A673 (cell line): ENCODE data around the gene SPECC1L. TPM values are rescaled to one million over a fixed set of nuclear protein-coding genes. Genes with fewer than 3 reads are reported as not detected.

Experiments used
- BruUV-seq: library from RNA; stranded (reverse); fragments of 400-500 nt; replicated peaks from 2 replicates; lab custom pipeline; 2021; lab: Mats Ljungman, UMichigan
- CTCF ChIA-PET: fragments of 300-600 bp; sonication (Branson Sonifier 250); formaldehyde crosslinking; loops from one replicate; lab custom pipeline; 2022; ENCODE audit warnings: antibody characterized with exemption; lab: Charles Lee
- POLR2A ChIA-PET: fragments of 300-600 bp; sonication (Branson Sonifier 250); formaldehyde crosslinking; loops from one replicate; lab custom pipeline; 2022; ENCODE audit warnings: antibody characterized with exemption; ENCODE audit not compliant: low non-redundant PET; lab: Charles Lee
- DNase-seq: peaks from one replicate; pipeline ENCODE4 v3.0.0-alpha.2; 2015; ENCODE audit warnings: low spot score
- H3K27ac ChIP-seq: fragments of 200-600 bp; sonication (generic); 2 replicates; pipeline ENCODE4 v1.5.1; 2016; ENCODE audit warnings: mixed run types, low read depth, mild to moderate bottlenecking, mixed read lengths, antibody characterized with exemption, low read length; ENCODE audit not compliant: poor library complexity, severe bottlenecking
- H3K27me3 ChIP-seq: fragments of 200-600 bp; sonication (generic); replicated peaks from 2 replicates; pipeline ENCODE4 v1.6.1; 2017; ENCODE audit warnings: mixed run types, low read depth, mild to moderate bottlenecking, mixed read lengths, antibody characterized with exemption, low read length; ENCODE audit not compliant: insufficient read depth, poor library complexity
- H3K36me3 ChIP-seq: fragments of 200-600 bp; sonication (generic); 2 replicates; pipeline ENCODE4 v1.6.1; 2016; ENCODE audit warnings: mixed run types, mild to moderate bottlenecking, mixed read lengths, antibody characterized with exemption, low read length; ENCODE audit not compliant: insufficient read depth, poor library complexity, severe bottlenecking
- H3K4me1 ChIP-seq: fragments of 200-600 bp; sonication (generic); 2 replicates; pipeline ENCODE4 v1.6.1; 2017; ENCODE audit warnings: mixed run types, mild to moderate bottlenecking, mixed read lengths, antibody characterized with exemption, low read length; ENCODE audit not compliant: insufficient read depth, poor library complexity, severe bottlenecking
- H3K4me3 ChIP-seq: fragments of 200-600 bp; sonication (generic); 2 replicates; pipeline ENCODE4 v1.5.1; 2016; ENCODE audit warnings: low read depth, mixed run types, mild to moderate bottlenecking, mixed read lengths, low read length; ENCODE audit not compliant: poor library complexity, severe bottlenecking
- H3K9me3 ChIP-seq: fragments of 200-600 bp; sonication (generic); 2 replicates; pipeline ENCODE4 v1.6.1; 2016; ENCODE audit warnings: mixed run types, low read depth, mild to moderate bottlenecking, mixed read lengths, antibody characterized with exemption, low read length; ENCODE audit not compliant: poor library complexity, severe bottlenecking
- EZH2 ChIP-seq: fragments of 200-600 bp; sonication (generic); IDR thresholded peaks from 2 replicates; pipeline ENCODE4 v1.6.1; 2017; ENCODE audit warnings: borderline replicate concordance, low read depth, mild to moderate bottlenecking, mixed read lengths, antibody characterized with exemption, low read length; ENCODE audit not compliant: poor library complexity, severe bottlenecking
- intact Hi-C: fragments of 100-400 bp; cut with micrococcal nuclease; formaldehyde crosslinking; loops from one replicate; pipeline ENCODE4 v1.10.0; 2022; ENCODE audit not compliant: unreplicated experiment
- total RNA-seq: library from RNA; stranded (reverse); gene quantifications from 2 replicates; pipeline ENCODE4 v1.2.3, GENCODE V29; 2021
- TF ChIP-seq, protein P1 (sequence below): fragments of 300-800, 200-600 bp; sonication (generic); conservative IDR thresholded peaks from 2 replicates; pipeline ENCODE4 v1.5.1; 2017; ENCODE audit warnings: low read depth, mild to moderate bottlenecking, antibody characterized with exemption, low read length, moderate library complexity, mixed read lengths

SPECC1L gene
- total RNA-seq, 1 experiment from 2014 or later, result 56.7 TPM

DNA sequence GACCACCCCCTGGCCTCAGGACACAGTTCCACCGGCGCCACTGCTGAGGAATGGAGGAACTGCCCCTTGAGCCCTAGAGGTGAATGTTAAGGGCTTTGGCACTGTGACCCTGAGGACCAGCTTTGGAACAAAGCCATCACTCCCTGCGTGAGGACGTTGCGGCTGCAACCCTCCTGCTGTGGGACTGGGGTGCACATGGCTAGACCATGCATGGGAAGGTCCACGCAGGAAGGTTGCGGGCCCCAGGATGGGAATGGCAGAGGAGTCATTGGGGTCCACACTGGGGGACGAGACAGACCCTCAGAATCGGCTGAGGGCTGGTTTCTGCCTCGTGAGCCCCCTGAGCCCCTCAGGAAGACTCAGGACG lies 150.3 kb downstream of the SPECC1L start:
- CTCF ChIA-PET, result interaction anchor here (0.6 to 1.0 kb wide), 2 partner anchors 105 to 190 kb away, joined by 3 read pairs; no protein-coding TSS in a partner anchor
- POLR2A ChIA-PET, result no interaction called here

DNA sequence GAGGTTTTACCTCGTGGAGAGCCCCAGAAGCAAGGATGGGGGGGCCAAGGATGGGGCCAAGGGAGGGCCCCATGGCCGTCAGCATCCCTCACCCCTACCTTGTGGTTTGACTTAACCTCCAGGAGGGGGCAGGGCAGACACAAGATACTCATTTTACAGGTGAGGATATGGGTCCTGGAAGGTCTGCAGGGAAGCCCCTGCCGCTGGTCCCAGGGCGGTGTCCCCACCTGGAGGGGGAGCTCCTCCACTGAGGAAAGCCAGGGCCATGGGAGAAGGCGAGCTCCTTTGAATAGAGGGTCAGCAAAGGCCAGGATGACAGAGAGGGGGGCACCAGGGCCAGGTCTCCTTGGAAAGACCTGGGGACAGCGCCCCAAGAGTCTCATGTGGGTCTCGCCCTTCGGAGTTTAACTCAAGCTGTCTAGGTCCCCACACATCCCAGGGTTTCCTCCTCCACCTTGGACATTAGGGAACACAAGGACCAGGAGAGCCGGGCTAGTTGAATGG lies 150.8 kb downstream of the SPECC1L start:
- CTCF ChIA-PET, result interaction anchor here (0.6 to 1.6 kb wide), 4 partner anchors 100 to 288 kb away, joined by 3 to 5 read pairs (median 3); no protein-coding TSS in a partner anchor
- Histone ChIP-seq H3K27me3 (no peaks in the 10 kb centered on the region), H3K9me3 (no peaks in the 10 kb centered on the region), H3K36me3 (peaks cover under 1% of the 10 kb centered on the region), H3K4me1 (no peaks in the 10 kb centered on the region), H3K4me3 (no peak overlapping the region), H3K27ac (no peak overlapping the region)
- intact Hi-C loops, result no loop called here
- TF ChIP-seq EZH2, result no peak
- TF ChIP-seq, protein P1, sequence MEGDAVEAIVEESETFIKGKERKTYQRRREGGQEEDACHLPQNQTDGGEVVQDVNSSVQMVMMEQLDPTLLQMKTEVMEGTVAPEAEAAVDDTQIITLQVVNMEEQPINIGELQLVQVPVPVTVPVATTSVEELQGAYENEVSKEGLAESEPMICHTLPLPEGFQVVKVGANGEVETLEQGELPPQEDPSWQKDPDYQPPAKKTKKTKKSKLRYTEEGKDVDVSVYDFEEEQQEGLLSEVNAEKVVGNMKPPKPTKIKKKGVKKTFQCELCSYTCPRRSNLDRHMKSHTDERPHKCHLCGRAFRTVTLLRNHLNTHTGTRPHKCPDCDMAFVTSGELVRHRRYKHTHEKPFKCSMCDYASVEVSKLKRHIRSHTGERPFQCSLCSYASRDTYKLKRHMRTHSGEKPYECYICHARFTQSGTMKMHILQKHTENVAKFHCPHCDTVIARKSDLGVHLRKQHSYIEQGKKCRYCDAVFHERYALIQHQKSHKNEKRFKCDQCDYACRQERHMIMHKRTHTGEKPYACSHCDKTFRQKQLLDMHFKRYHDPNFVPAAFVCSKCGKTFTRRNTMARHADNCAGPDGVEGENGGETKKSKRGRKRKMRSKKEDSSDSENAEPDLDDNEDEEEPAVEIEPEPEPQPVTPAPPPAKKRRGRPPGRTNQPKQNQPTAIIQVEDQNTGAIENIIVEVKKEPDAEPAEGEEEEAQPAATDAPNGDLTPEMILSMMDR, result peak; percentile 46
- DNase-seq, result peak; percentile 48
- POLR2A ChIA-PET, result no interaction called here
- no TSS peak for BruUV-seq

More for the DNA sequence above, 150.3 kb downstream of the SPECC1L start:
- intact Hi-C loops, result no loop called here
- H3K4me3 ChIP-seq, result no peak overlapping the region
- no peaks in the 10 kb centered on the region for H3K4me1 ChIP-seq
- TF ChIP-seq EZH2, result no peak
- TF ChIP-seq, protein P1, result no peak
- no peaks in the 10 kb centered on the region for H3K27me3 ChIP-seq
- H3K27ac ChIP-seq, result no peak overlapping the region
- no peak for DNase-seq
- peaks cover 5% of the 10 kb centered on the region for H3K36me3 ChIP-seq
- BruUV-seq, result no TSS peak
- H3K9me3 ChIP-seq, result no peaks in the 10 kb centered on the region

DNA sequence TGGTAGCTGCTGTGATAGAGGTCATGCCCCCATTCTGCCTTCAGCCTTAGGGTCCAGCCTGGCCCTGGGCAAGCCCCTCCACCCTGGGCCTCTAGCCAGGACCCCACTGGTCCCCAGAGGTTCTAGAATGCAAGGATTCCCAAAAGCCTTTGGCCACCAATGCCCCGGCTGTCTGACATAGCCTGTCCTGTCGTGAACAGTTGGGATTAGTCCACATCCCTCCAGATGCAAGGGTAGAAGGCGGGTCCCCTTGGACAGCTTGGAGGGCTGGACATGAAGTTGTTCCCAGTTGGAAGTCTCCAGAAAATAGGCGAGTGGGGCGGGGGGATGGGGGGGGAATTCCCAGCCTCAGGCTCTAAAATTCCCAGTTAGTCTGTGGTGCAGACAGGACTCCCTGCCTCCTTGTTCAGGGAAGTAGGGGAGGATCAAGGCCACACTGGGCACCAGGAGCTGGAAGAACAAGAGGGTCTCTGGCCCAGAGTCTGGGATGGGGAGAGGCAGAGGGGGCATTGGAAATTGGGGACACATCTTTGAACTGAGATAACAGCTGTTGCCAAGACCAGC lies 151.6 kb downstream of the SPECC1L start:
- Histone ChIP-seq H3K4me1 (no peaks in the 10 kb centered on the region), H3K4me3 (no peak overlapping the region), H3K9me3 (no peaks in the 10 kb centered on the region), H3K27me3 (no peaks in the 10 kb centered on the region), H3K36me3 (no peaks in the 10 kb centered on the region), H3K27ac (no peak overlapping the region)
- no peak for DNase-seq
- POLR2A ChIA-PET, result no interaction called here
- intact Hi-C loops, result loop anchor here (2.0 kb wide), 1 partner anchor 81 kb away; no protein-coding TSS in a partner anchor
- CTCF ChIA-PET, result interaction anchor here (0.6 to 1.9 kb wide), 4 partner anchors 64 to 289 kb away, joined by 3 to 7 read pairs (median 4); no protein-coding TSS in a partner anchor
- TF ChIP-seq, protein P1, result no peak
- no peak for TF ChIP-seq EZH2
- no TSS peak for BruUV-seq
